OCI-LY7 (cell line): ENCODE data around the gene METRN. TPM values are rescaled to one million over a fixed set of nuclear protein-coding genes. Genes with fewer than 3 reads are reported as not detected.
A peak's percentile ranks its signal among the peaks of the same experiment; 100 is the strongest.

Source experiments
- BruUV-seq: library from RNA; stranded (reverse); fragments of 400-500 nt; replicated peaks from 2 replicates; lab custom pipeline; 2021; lab: Mats Ljungman, UMichigan
- CTCF ChIA-PET: fragments of 300-600 bp; sonication (Branson Sonifier 250); formaldehyde crosslinking; loops from one replicate; lab custom pipeline; 2022; ENCODE audit warnings: antibody characterized with exemption; ENCODE audit not compliant: unreplicated experiment; lab: Charles Lee
- POLR2A ChIA-PET: fragments of 300-600 bp; sonication (Branson Sonifier 250); formaldehyde crosslinking; loops from one replicate; lab custom pipeline; 2022; ENCODE audit warnings: antibody characterized with exemption; lab: Charles Lee
- DNase-seq: peaks from one replicate; pipeline ENCODE4 v3.0.0-alpha.2; 2015; ENCODE audit warnings: low spot score
- H2AFZ ChIP-seq: fragments of 200-600 bp; sonication (generic), shearing (Covaris generic); 2 replicates; pipeline ENCODE4 v1.6.1; 2014; ENCODE audit warnings: mild to moderate bottlenecking, antibody characterized with exemption, low read length, moderate library complexity
- H3K27ac ChIP-seq: fragments of 200-600 bp; sonication (generic); 2 replicates; pipeline ENCODE4 v1.5.1; 2014; ENCODE audit warnings: mixed run types, low read depth, mild to moderate bottlenecking, moderate library complexity, low read length, inconsistent platforms; ENCODE audit not compliant: poor library complexity, severe bottlenecking
- H3K36me3 ChIP-seq: fragments of 200-600 bp; sonication (generic); 2 replicates; pipeline ENCODE4 v1.6.1; 2014; ENCODE audit warnings: mild to moderate bottlenecking, antibody characterized with exemption, low read length, moderate library complexity, mixed read lengths; ENCODE audit not compliant: insufficient read depth
- H3K4me1 ChIP-seq: fragments of 200-600 bp; sonication (generic); 2 replicates; pipeline ENCODE4 v1.5.1; 2014; ENCODE audit warnings: mild to moderate bottlenecking, low read length; ENCODE audit not compliant: insufficient read depth, poor library complexity, severe bottlenecking
- H3K4me2 ChIP-seq: fragments of 200-600 bp; sonication (generic); 2 replicates; pipeline ENCODE4 v1.6.1; 2014; ENCODE audit warnings: mild to moderate bottlenecking, low read length
- H3K4me3 ChIP-seq: fragments of 200-600 bp; sonication (generic); 2 replicates; pipeline ENCODE4 v1.5.1; 2014; ENCODE audit warnings: mild to moderate bottlenecking, low read depth, low read length; ENCODE audit not compliant: poor library complexity, severe bottlenecking
- H3K79me2 ChIP-seq: fragments of 200-600 bp; sonication (generic); 2 replicates; pipeline ENCODE4 v1.6.1; 2016; ENCODE audit warnings: low read depth, mild to moderate bottlenecking, low read length, moderate library complexity, mixed read lengths; ENCODE audit not compliant: insufficient read depth
- H3K9me2 ChIP-seq: fragments of 200-600 bp; sonication (generic); 2 replicates; pipeline ENCODE4 v1.6.1; 2016; ENCODE audit warnings: mild to moderate bottlenecking, low read length, mixed read lengths; ENCODE audit not compliant: insufficient read depth
- H3K9me3 ChIP-seq: fragments of 200-600 bp; sonication (generic); 2 replicates; pipeline ENCODE4 v1.6.1; 2014; ENCODE audit warnings: mild to moderate bottlenecking, mixed run types, low read length, mixed read lengths
- H4K20me1 ChIP-seq: fragments of 200-600 bp; sonication (generic); 2 replicates; pipeline ENCODE4 v1.6.1; 2014; ENCODE audit warnings: mild to moderate bottlenecking, antibody characterized with exemption, low read length, moderate library complexity, mixed read lengths; ENCODE audit not compliant: insufficient read depth
- EZH2phosphoT487 ChIP-seq: fragments of 200-600 bp; sonication (generic); IDR thresholded peaks from 2 replicates; pipeline ENCODE4 v1.6.1; 2018; ENCODE audit warnings: low read depth, borderline replicate concordance, mild to moderate bottlenecking, mixed run types, antibody characterized with exemption, low read length, moderate library complexity, mixed read lengths
- intact Hi-C: fragments of 100-400 bp; cut with micrococcal nuclease; formaldehyde crosslinking; loops from one replicate; pipeline ENCODE4 v1.10.0; 2022; ENCODE audit not compliant: unreplicated experiment
- total RNA-seq, 2 experiments: library from RNA; depleted of rRNA in 1 of 2; stranded (reverse); fragments of >200 nt in 1 of 2; shearing (Covaris generic) in 1 of 2; gene quantifications; 2 replicates each; pipeline ENCODE4 v1.2.3, GENCODE V29; 2014 to 2022
- TF ChIP-seq, protein P1 (sequence below): fragments of 200-600 bp; sonication (generic); conservative IDR thresholded peaks from 2 replicates; pipeline ENCODE4 v1.5.1; 2014; ENCODE audit warnings: mild to moderate bottlenecking, antibody characterized with exemption, low read length, moderate library complexity, mixed read lengths

Gene METRN
- total RNA-seq, 2 experiments from 2014 or later = 14.4 to 15.9 TPM

DNA sequence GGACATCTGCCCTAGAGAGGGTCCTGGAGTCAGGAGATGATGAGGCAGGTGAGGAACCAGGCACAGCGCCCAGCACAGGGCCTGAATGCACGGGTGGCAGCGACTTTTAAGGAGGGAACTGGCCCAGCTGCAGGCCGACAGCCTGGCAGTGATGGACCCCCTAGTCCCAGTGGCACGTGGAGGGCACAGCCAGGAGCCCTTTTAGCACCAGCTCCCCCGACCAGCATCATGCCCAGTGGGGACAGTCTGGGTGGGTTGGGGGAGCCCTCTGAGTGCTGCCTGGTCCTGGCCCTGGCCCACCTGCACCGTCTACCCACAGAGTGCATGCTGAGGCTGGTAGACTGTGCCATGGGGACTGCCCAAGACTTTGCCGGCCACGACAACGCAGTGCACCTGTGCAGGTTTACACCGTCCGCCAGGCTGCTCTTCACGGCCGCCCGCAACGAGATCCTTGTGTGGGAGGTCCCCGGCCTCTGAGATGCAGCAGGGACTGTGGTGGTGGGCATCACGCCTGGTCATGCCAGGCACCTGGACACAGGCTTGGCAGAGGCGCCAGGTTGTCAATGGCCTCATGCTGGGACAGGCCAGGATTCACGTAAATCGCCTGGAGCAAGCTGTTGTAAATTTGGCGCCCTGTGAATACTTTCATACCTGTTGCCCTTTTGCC is 47.7 kb upstream of the METRN start:
- Histone ChIP-seq H3K27ac (no peak overlapping the region), H3K36me3 (peaks cover 33% of the 10 kb centered on the region), H3K4me3 (peak overlapping the region; percentile 99), H4K20me1 (no peaks in the 10 kb centered on the region), H3K4me1 (peaks cover 14% of the 10 kb centered on the region), H2AFZ (peak overlapping the region; percentile 55; the same call in 1 of the 2 replicates), H3K4me2 (peak overlapping the region; percentile 66), H3K9me2 (no peaks in the 10 kb centered on the region), H3K9me3 (no peaks in the 10 kb centered on the region), H3K79me2 (peaks cover 12% of the 10 kb centered on the region; the same call in 1 of the 2 replicates)
- no TSS peak for BruUV-seq
- ChIA-PET CTCF (no interaction called here), POLR2A (no interaction called here)
- TF ChIP-seq, protein P1, sequence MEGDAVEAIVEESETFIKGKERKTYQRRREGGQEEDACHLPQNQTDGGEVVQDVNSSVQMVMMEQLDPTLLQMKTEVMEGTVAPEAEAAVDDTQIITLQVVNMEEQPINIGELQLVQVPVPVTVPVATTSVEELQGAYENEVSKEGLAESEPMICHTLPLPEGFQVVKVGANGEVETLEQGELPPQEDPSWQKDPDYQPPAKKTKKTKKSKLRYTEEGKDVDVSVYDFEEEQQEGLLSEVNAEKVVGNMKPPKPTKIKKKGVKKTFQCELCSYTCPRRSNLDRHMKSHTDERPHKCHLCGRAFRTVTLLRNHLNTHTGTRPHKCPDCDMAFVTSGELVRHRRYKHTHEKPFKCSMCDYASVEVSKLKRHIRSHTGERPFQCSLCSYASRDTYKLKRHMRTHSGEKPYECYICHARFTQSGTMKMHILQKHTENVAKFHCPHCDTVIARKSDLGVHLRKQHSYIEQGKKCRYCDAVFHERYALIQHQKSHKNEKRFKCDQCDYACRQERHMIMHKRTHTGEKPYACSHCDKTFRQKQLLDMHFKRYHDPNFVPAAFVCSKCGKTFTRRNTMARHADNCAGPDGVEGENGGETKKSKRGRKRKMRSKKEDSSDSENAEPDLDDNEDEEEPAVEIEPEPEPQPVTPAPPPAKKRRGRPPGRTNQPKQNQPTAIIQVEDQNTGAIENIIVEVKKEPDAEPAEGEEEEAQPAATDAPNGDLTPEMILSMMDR = no peak
- TF ChIP-seq EZH2phosphoT487 = no peak
- no peak for DNase-seq
- intact Hi-C loops = loop anchor here (1.0 kb wide), 1 partner anchor 31 kb away; the partner anchor contains the start of gene METTL26

DNA sequence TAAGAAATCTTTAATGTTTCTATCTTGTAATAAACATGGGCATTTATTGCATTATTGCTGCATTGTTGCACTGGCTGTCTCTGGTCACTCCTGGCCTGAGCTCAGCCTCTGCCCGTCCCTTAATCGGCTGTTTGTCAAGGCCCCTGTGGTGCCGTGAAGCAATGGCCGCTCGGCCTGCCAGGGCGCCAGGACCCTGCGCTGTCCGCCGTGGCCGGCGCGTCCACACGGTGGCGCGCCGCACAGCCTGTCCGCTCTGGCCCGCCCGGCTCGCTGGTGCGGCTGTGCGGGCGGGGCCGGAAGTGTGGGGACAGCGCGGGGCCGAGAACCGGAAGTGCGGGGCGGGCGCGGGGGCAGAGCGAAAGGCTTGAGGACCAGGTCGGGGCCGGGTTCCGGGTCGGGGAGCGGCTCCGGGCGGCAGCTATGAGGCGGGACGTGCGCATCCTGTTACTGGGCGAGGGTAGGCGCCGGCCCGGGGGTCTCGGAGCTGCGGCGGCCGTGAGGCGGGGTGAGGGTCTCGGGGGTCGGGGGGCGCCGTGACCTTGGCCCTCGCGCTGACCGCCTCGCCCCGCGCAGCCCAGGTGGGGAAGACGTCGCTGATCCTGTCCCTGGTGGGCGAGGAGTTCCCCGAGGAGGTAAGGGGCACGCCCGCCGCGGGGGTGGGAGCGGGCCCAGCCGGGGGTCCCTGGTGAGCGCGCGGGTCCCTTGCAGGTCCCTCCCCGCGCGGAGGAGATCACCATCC is 47.0 kb upstream of the METRN start, which contains the start of gene RHOT2:
Gene RHOT2 (plus strand): TSS at position 353 of the 739 bp plus-strand sequence. CDS start 68 bp downstream, at position 421.
- Histone ChIP-seq H3K79me2 (peaks cover 12% of the 10 kb centered on the region; the same call in 1 of the 2 replicates), H4K20me1 (no peaks in the 10 kb centered on the region), H2AFZ (peak within 1 kb of the TSS; percentile 55; the same call in 1 of the 2 replicates), H3K4me3 (peak within 1 kb of the TSS; percentile 99), H3K9me2 (no peaks in the 10 kb centered on the region), H3K9me3 (no peaks in the 10 kb centered on the region), H3K4me2 (peak within 1 kb of the TSS; percentile 88), H3K27ac (peak within 1 kb of the TSS; percentile 52), H3K4me1 (peaks cover 14% of the 10 kb centered on the region), H3K36me3 (peaks cover 33% of the 10 kb centered on the region)
- POLR2A ChIA-PET = no interaction called here
- CTCF ChIA-PET = no interaction called here
- BruUV-seq = no TSS peak
- peak; percentile 94 for DNase-seq
- TF ChIP-seq, protein P1 = peak; percentile 94
- no peak for TF ChIP-seq EZH2phosphoT487
- intact Hi-C loops = loop anchor here (1.0 to 2.0 kb wide), 3 partner anchors 11 to 32 kb away; partner anchors contain the start of genes METTL26 and WDR90
